Measurements from ENCODE around the gene PHF1.

PHF1 gene

DNA sequence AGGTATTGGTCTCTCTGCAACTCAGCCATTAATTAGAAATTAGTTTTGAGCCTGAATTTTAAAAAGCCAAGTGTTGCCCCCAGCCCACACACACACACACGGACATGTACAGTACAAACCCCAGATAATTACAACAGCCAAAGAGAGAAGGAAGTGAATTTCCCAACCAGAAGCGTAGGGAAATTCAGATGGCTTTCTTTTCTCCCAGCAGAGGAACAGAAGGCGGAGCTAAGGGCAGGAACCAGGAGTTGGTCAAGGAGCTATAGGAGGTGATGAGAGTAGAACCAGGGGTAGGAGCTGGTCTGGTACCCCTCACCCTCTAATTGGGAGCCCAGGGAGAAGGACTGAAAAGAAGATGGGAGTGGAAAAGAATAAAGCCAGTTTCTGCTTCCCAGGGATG lies 39.6 kb downstream of the PHF1 start:
- DNase-seq (ENCODE audit: extremely low spot score, insufficient read length, low read depth) (no peak), FAIRE-seq (no peak)

DNA sequence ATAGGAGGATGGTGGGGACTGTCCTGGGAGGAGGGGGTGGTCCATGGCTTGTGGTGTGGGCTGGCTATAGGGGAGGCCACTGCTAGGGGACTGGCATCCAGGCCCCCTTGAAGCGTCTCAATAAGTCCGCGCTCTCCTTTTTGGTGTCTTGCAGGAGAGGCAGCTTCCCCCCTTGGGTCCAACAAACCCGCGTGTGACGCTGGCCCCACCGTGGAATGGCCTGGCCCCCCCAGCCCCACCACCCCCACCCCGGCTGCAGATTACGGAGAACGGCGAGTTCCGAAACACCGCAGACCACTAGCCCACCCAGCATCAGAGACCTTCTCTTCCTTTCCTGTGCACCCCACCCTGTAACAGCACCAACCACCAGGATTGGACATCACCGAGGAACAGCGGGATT lies 40.8 kb downstream of the PHF1 start:
- FAIRE-seq, result no peak

DNA sequence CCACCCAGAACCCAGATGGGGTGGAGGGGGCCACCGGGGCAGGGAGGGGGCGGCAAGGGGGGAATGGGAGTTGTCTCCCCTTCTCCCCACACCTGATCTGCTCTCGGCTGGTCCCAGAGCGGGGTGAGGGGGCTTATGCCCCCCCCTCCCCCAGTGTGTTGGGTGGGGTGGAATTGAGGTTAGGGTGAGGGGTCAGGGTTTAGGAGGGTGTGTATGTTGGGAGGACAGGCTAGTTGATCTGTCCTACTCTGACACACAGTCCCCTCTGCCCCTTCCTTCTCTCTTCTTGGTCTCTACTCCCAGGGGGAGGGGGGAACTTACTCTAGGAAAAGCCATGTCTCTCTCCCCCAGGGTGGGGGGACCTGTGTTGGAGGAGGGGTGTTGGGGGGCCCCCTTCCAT lies 41.7 kb downstream of the PHF1 start:
- DNase-seq (ENCODE audit: extremely low spot score, insufficient read length, low read depth), result no peak
- no peak for FAIRE-seq

More for the DNA sequence above, 40.8 kb downstream of the PHF1 start:
- no peak for DNase-seq (ENCODE audit: extremely low spot score, insufficient read length, low read depth)

DNA sequence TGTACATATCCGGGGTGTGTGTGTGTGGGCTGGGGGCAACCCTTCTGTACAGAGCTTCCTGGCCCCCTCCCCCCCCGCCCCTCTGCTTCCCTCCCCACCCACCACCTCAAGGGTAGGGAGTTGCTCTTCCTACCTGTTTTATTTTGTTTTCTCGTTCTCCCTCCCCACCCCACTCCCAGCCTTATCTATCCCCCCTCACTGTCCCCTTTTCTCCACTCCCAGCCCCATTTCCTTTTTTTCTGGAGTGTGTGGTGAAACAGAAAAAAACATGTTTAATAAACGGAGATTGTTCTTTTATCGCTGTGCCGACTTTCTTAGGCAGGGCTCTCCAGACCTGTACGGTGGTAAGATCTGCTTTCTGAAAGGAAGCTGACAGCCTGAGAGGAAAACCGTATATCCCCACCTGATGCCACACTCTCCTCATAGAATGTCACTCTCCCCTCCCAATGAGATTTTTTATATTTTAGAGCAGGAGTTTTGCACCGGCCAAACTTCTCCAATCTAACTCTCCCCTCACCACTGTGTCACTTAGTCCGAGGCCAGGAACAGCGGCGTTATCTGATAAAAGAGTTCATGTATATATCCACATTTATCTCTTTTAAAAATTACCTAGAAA lies 42.7 kb downstream of the PHF1 start:
- FAIRE-seq (no peak), DNase-seq (ENCODE audit: extremely low spot score, insufficient read length, low read depth) (no peak)

DNA sequence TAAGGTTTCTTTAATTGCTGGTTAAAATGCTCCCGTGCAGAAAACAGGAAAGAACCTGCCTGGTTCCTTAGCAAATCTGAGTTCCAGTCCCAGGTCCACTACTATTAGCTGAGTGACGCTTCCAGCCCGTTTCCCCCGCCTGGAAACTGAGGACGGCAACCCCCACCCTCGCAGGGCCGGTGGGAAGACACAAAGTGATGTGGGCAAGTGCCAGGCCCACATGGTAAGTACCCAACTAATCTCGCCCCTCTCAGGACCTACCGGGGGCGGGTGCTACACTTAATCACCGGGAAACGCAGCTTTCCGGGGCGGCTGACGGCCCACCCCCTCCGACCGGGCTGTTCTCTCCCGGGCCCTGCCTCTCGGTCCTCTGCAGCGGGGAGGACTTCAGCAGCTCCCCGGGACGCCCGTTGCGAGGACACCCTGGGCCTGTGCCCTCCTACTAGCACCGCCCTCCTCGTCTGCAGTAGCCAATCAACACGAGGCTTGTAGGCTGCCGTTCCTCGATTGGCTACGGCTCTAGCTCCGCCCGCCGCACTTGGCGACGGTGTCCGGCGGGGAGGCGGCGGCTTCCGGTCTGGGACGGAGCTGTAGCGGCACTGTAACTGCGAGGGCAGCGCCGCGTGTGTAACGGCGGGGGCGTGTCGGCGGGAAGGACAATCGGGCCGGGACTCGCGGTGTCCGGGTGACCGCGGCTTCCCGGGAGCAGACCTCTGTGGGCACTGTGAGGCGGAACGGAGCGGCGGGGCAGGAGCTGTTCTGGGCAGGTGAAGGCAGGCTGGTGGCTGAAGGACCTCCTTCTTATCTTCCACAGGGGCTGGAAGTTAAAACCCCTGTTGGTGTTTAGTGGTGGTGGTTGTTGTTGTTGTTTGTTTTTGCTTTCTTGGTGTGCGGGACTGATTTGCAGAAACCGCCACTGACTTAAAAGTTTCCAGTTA lies 43.5 kb downstream of the PHF1 start, which contains the start of gene ZBTB9:
Gene ZBTB9, plus strand, starts transcription at position 568 of the 938 bp plus-strand sequence. CDS start 525 bp downstream, outside the sequence.
- FAIRE-seq (peak; percentile 97), DNase-seq (ENCODE audit: extremely low spot score, insufficient read length, low read depth) (peak; percentile 97)

DNA sequence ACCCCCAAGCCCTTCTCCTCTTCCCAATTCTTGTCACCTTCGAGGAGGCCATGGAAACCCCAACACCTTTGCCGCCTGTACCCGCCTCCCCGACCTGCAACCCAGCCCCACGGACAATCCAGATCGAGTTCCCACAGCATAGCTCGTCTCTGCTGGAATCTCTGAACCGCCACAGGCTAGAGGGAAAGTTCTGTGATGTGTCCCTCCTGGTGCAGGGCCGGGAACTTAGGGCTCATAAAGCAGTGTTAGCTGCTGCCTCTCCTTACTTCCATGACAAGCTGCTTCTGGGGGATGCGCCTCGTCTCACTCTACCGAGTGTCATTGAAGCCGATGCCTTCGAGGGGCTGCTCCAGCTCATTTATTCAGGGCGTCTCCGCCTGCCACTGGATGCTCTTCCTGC lies 44.2 kb downstream of the PHF1 start:
- DNase-seq (ENCODE audit: extremely low spot score, insufficient read length, low read depth) (no peak), FAIRE-seq (no peak)

DNA sequence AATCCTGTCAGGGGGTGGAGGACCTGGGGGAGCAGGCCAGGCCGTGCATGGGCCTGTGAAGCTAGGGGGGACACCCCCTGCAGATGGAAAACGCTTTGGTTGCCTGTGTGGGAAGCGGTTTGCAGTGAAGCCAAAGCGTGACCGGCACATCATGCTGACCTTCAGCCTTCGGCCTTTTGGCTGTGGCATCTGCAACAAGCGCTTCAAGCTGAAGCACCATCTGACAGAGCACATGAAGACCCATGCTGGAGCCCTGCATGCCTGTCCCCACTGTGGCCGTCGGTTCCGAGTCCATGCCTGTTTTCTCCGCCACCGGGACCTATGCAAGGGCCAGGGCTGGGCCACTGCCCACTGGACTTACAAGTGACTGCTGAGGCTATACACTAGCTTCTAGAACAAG lies 45.3 kb downstream of the PHF1 start:
- no peak for DNase-seq (ENCODE audit: extremely low spot score, insufficient read length, low read depth)
- no peak for FAIRE-seq

DNA sequence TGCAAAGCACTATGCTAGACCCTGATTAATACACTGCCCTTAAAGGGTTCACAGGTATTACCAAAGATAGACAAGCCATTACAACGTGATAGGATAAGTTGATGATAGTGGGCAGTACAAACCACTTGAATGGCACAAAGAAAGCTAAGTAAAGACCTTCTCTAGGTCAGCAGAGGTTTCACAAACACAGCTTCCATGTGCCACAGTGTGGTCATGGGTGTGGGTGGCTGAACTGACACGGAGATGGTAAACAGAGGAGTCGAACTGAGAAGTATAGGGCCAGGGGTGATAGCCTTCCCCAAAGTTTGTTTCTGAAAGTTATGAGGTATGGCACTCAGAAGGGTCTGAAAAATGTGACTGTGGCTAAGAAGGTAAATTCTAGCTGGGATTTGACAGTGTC lies 47.9 kb downstream of the PHF1 start:
- FAIRE-seq, result no peak
- DNase-seq (ENCODE audit: extremely low spot score, insufficient read length, low read depth), result no peak

DNA sequence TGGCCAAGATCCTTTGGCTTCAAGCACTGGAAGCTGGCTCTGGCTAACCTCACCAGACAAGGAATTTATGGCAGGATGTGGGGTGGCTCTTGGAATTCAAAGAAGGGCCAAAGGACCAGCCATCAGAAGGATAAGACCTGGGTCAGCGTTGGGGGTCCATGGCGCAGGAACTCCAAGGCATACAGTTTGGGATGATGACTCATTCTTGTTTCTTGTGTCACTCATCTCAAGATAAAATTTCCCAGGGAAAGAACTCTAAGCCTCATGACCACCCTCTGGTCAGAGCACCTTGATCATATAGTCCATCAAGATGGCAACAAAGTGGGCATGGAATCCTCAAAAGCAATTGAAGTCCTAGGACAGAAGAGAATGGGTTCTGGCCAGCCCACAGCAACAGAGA lies 48.4 kb downstream of the PHF1 start:
- DNase-seq (ENCODE audit: extremely low spot score, insufficient read length, low read depth), result no peak
- no peak for FAIRE-seq

All from GM18507 (cell line).